K562 (cell line): ENCODE measurements around the gene CCDC106. TPM values are rescaled to one million over a fixed set of nuclear protein-coding genes. Genes with fewer than 3 reads are reported as not detected.

Source experiments
- HMGN3 ChIP-seq: IDR thresholded peaks from 2 replicates; pipeline ENCODE4 v1.6.1; 2011; ENCODE audit warnings: borderline replicate concordance, low read depth, mild to moderate bottlenecking, mixed read lengths, low read length; ENCODE audit not compliant: insufficient read length; ENCODE audit errors: extremely low read depth
- MECOM ChIP-seq: fragments of 250-450 bp; sonication (Bioruptor Pico); IDR thresholded peaks from 2 replicates; pipeline ENCODE4 v1.8.0; 2022; ENCODE audit warnings: inconsistent platforms
- POLR2B ChIP-seq: fragments of 450-650 bp; IDR thresholded peaks from 2 replicates; pipeline ENCODE4 v1.6.1; 2018; ENCODE audit warnings: low read depth; ENCODE audit not compliant: partially characterized antibody
- THAP12 ChIP-seq: fragments of 250-450 bp; sonication (Bioruptor Pico); IDR thresholded peaks from 2 replicates; pipeline ENCODE4 v1.9.0; 2021; ENCODE audit warnings: mild to moderate bottlenecking, inconsistent platforms
- ZBTB1 ChIP-seq: sonication (generic); formaldehyde crosslinking; IDR thresholded peaks from 2 replicates; pipeline ENCODE4 v1.8.1; 2023; ENCODE audit warnings: missing genetic modification reagents, low read depth, mild to moderate bottlenecking, borderline replicate concordance
- ZNF224 ChIP-seq: sonication (generic); formaldehyde crosslinking; IDR thresholded peaks from 2 replicates; pipeline ENCODE4 v1.8.0; 2022; ENCODE audit warnings: mild to moderate bottlenecking, missing genetic modification reagents
- polyA plus RNA-seq, 8 experiments: library from polyadenylated mRNA; depleted of rRNA in 4 of 8; stranded (reverse) in 5 of 8; unstranded in 3 of 8; fragments of >200 nt; fragmentation: Nextera tagmentation in 2 of 8; fragmentation: Illumina TruSeq in 1 of 8; extraction: Ambion mirVana in 2 of 8; extraction: Trizol in 1 of 8; gene quantifications; 2 replicates each; pipeline versions ENCODE4 v1.2.1 to v1.2.3, GENCODE V29; 2011 to 2014; ENCODE audit warnings: inconsistent platforms in 1 of 8, missing spikeins in 1 of 8
- total RNA-seq, 7 experiments: library from RNA; depleted of rRNA in 6 of 7; stranded (reverse); fragments of >200 nt in 6 of 7; fragmentation: Illumina TruSeq in 2 of 7; extraction: Trizol in 2 of 7; gene quantifications; 2 replicates each; pipeline versions ENCODE4 v1.2.1 to v1.2.3, GENCODE V29; 2011 to 2021; ENCODE audit warnings: low replicate concordance in 1 of 7
- TF ChIP-seq, protein P1 (sequence below), 2 experiments: fragments of 450-650 bp in 1 of 2; IDR thresholded peaks; 2 replicates each; pipeline ENCODE4 v1.6.1; 2011 to 2017; ENCODE audit warnings: low read depth in 2 of 2, antibody characterized with exemption in 1 of 2, borderline replicate concordance in 1 of 2, low read length in 1 of 2, mild to moderate bottlenecking in 1 of 2, mixed read lengths in 1 of 2; ENCODE audit not compliant: control insufficient read depth in 1 of 2
- TF ChIP-seq, protein P2 (sequence below): fragments of 450-650 bp; IDR thresholded peaks from 2 replicates; pipeline ENCODE4 v1.6.1; 2017; ENCODE audit warnings: antibody characterized with exemption, mild to moderate bottlenecking
- TF ChIP-seq, protein P3 (sequence below): sonication (generic); formaldehyde crosslinking; IDR thresholded peaks from 2 replicates; pipeline ENCODE4 v1.8.1; 2023; ENCODE audit warnings: mild to moderate bottlenecking, missing genetic modification reagents

Gene CCDC106
- total and polyA plus RNA-seq, 9 of the 15 experiments (the other 6 are each of a cell fraction or from before 2014, with no cell fraction given), result 0.10 to 27.5 (median 15.0) TPM; not detected in 1

- TF ChIP-seq, protein P1, sequence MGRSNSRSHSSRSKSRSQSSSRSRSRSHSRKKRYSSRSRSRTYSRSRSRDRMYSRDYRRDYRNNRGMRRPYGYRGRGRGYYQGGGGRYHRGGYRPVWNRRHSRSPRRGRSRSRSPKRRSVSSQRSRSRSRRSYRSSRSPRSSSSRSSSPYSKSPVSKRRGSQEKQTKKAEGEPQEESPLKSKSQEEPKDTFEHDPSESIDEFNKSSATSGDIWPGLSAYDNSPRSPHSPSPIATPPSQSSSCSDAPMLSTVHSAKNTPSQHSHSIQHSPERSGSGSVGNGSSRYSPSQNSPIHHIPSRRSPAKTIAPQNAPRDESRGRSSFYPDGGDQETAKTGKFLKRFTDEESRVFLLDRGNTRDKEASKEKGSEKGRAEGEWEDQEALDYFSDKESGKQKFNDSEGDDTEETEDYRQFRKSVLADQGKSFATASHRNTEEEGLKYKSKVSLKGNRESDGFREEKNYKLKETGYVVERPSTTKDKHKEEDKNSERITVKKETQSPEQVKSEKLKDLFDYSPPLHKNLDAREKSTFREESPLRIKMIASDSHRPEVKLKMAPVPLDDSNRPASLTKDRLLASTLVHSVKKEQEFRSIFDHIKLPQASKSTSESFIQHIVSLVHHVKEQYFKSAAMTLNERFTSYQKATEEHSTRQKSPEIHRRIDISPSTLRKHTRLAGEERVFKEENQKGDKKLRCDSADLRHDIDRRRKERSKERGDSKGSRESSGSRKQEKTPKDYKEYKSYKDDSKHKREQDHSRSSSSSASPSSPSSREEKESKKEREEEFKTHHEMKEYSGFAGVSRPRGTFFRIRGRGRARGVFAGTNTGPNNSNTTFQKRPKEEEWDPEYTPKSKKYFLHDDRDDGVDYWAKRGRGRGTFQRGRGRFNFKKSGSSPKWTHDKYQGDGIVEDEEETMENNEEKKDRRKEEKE (IDR thresholded peaks at IDR 0.05; ENCODE audit: borderline replicate concordance in 1 of 2, control insufficient read depth in 1 of 2, low read depth in 2 of 2, low read length in 1 of 2), result 0 out of 4 replicates have a peak, but pooled peaks of 1 of the 2 experiments have one; percentile 40
- TF ChIP-seq, protein P2, sequence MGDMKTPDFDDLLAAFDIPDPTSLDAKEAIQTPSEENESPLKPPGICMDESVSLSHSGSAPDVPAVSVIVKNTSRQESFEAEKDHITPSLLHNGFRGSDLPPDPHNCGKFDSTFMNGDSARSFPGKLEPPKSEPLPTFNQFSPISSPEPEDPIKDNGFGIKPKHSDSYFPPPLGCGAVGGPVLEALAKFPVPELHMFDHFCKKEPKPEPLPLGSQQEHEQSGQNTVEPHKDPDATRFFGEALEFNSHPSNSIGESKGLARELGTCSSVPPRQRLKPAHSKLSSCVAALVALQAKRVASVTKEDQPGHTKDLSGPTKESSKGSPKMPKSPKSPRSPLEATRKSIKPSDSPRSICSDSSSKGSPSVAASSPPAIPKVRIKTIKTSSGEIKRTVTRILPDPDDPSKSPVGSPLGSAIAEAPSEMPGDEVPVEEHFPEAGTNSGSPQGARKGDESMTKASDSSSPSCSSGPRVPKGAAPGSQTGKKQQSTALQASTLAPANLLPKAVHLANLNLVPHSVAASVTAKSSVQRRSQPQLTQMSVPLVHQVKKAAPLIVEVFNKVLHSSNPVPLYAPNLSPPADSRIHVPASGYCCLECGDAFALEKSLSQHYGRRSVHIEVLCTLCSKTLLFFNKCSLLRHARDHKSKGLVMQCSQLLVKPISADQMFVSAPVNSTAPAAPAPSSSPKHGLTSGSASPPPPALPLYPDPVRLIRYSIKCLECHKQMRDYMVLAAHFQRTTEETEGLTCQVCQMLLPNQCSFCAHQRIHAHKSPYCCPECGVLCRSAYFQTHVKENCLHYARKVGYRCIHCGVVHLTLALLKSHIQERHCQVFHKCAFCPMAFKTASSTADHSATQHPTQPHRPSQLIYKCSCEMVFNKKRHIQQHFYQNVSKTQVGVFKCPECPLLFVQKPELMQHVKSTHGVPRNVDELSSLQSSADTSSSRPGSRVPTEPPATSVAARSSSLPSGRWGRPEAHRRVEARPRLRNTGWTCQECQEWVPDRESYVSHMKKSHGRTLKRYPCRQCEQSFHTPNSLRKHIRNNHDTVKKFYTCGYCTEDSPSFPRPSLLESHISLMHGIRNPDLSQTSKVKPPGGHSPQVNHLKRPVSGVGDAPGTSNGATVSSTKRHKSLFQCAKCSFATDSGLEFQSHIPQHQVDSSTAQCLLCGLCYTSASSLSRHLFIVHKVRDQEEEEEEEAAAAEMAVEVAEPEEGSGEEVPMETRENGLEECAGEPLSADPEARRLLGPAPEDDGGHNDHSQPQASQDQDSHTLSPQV, result peak; percentile 86
- TF ChIP-seq MECOM (CRISPR knock-in tag) (0 out of 2 replicates have a peak, but pooled peaks have one; percentile 29), POLR2B (peak; percentile 87), HMGN3 (peak; percentile 73), THAP12 (CRISPR knock-in tag) (peak; percentile 56), ZNF224 (CRISPR knock-in tag) (no peak), ZBTB1 (CRISPR knock-in tag) (no peak)
- TF ChIP-seq, protein P3, sequence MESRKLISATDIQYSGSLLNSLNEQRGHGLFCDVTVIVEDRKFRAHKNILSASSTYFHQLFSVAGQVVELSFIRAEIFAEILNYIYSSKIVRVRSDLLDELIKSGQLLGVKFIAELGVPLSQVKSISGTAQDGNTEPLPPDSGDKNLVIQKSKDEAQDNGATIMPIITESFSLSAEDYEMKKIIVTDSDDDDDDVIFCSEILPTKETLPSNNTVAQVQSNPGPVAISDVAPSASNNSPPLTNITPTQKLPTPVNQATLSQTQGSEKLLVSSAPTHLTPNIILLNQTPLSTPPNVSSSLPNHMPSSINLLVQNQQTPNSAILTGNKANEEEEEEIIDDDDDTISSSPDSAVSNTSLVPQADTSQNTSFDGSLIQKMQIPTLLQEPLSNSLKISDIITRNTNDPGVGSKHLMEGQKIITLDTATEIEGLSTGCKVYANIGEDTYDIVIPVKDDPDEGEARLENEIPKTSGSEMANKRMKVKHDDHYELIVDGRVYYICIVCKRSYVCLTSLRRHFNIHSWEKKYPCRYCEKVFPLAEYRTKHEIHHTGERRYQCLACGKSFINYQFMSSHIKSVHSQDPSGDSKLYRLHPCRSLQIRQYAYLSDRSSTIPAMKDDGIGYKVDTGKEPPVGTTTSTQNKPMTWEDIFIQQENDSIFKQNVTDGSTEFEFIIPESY (CRISPR knock-in tag), result peak; percentile 93
Observed at GRCh38 chr19:55653651-55654322, 5.8 kb downstream of the CCDC106 start (continued).
